ENCODE data around the gene SLC26A5.
"Not testable (repeated sequence)": the region's sequence is repeated elsewhere in the genome, so short reads cannot be mapped to it uniquely, and the experiment has no call there.

Gene SLC26A5

DNA sequence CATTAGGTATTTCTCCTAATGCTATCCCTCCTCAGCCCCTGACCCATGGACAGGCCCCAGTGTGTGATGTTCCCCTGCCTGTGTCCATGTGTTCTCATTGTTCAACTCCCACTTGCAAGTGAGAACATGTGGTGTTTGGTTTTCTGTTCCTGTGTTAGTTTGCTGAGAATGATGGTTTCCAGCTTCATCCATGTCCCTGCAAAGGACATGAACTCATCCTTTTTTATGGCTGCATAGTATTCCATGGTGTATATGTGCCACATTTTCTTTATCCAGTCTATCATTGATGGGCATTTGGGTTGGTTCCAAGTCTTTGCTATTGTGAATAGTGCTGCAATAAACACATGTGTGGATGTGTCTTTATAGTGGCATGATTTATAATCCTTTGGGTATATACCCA is 46.3 kb downstream of the SLC26A5 start:
- not testable (repeated sequence) for DNase-seq (ENCODE audit: low spot score)

DNA sequence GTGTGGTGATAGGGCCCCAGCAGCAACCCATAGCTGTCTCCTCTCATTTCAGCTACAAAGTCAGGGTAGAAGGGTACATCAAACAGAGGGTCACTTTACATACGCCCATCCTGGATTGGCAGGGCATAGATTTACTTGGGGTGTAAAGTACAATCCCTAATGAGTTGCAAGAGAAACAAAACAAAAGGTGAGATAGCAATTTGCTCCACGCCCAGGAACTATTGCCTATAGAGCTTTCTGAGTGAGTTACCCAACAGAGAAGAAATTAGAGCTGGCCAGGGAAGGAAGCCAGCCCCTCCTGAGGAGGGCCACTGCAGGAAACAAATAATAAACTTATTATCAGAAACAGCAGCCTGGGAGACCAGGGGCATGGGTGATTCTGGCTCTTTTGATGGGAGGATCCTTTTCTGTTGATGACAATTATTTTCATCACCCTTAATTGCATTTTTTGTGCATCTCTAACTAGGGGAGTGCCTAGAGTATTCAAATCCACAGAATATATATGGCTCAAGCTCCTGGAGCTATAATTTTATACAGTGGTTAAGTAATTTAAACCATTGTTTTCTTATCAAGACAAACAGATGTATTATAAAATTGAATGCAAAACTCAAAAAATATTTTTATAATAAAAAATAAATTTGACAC is 47.4 kb downstream of the SLC26A5 start:
- no peak for DNase-seq (ENCODE audit: low spot score)

DNA sequence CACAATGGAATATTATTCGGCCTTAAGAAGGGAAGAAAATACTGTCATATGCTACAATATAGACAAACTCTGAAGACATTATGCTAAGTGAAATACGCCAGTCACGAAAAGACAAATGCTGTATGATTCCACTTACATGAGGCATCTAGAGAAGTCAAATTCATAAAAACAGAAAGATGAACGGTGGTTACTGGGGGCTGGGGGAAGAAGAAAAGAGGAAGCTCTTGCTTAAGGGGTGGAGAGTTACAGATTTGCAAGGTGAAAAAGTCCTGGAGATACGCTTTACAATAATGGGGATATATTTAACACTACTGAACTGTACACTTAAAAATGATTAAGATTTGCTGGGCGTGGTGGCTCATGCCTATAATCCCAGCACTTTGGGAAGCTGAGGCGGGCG is 49.5 kb downstream of the SLC26A5 start:
- no peak for DNase-seq (ENCODE audit: low spot score)

DNA sequence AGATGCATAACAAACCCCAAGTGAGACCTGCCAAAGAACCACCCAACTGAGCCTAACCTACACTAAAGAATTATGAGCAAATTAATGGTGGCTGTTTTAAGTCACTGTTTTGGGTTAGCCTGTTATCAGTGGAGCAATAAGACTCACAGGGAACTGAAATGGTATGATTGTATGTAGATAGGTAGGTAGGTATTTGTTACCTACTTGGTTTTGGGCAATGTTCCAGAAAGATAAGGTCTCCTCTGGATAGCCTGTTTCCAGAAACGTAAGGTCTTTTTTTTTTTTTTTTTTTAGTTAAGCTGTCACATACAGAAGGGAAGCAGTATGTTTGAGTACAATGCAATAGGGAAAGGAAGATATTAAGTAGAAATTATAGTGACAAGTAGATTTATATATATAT is 50.9 kb downstream of the SLC26A5 start:
- no peak for DNase-seq (ENCODE audit: low spot score)

DNA sequence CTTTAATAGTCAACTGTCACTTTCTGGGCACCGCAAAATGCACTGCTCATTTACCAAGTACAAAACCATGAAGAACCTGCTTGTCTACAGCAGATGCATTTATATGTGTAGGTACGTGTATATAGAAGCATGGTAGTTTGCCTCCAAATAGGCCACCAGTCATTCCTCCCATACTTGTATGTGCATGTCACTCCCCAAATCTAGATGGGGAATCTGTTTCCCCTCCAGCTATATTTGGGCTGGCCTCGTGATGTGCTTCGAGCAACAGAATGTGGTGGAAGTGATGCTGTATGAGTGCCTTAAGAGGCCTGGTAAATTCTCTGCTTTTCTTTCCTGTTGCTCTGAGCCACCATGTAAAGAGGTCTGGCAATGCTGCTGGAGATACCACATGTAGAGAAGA is 51.4 kb downstream of the SLC26A5 start:
- DNase-seq (ENCODE audit: low spot score), result no peak

DNA sequence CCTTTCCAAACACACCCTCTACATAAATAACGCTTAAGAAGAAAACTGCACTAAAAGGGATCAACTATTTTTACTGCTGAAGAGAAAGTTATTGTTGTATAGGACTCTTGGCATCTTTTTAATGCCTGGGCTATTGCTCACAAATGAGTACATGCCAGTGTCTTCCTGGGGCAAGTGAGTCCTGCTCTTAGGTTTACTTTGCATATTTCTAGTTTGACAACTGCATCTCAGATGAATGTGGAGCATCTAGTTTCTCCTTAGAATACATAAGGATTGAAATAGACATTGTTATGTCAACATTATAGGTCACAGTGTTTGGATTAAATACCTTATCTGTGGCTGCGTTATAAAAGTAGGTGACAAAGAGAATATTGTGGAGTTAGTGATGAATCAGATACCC is 54.0 kb downstream of the SLC26A5 start:
- no peak for DNase-seq (ENCODE audit: low spot score)

DNA sequence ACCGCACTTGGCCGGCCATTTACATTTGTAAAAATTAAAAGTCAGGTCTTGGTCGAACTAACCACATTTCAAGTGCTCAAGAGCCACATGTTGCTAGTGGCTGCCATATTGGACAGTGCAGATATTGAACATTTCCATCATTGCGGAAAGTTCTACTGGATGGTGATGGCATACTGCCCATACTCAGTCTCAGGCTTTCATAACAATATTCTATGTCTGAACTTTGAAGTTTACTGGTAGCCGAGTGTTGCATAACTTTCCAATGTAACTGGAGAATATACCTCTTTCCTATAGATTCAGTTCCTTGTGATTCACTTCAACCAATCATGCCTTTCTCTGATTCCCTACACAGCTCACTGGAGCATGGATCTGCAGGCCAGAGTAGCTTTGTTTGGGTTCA is 54.9 kb downstream of the SLC26A5 start:
- no peak for DNase-seq (ENCODE audit: low spot score)

DNA sequence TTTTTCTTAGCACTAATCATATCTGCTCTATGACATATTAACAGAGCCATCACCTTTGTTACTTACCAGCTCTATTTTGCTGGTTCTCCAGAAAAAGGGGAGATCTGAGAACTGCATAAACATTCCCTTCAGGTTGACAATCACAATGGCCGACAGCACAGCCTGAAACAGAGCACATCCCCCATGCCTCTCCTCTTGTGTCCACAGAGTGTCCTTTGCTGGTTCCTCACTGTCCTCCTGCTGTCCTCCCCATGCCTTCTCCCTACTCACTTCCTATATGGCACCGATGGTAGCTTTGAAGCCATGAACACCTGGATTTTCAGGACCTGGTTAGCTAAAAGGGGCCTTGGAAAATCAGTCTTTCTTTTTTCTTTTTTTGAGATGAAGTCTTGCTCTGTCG is 56.7 kb downstream of the SLC26A5 start:
- DNase-seq (ENCODE audit: low spot score), result no peak

DNA sequence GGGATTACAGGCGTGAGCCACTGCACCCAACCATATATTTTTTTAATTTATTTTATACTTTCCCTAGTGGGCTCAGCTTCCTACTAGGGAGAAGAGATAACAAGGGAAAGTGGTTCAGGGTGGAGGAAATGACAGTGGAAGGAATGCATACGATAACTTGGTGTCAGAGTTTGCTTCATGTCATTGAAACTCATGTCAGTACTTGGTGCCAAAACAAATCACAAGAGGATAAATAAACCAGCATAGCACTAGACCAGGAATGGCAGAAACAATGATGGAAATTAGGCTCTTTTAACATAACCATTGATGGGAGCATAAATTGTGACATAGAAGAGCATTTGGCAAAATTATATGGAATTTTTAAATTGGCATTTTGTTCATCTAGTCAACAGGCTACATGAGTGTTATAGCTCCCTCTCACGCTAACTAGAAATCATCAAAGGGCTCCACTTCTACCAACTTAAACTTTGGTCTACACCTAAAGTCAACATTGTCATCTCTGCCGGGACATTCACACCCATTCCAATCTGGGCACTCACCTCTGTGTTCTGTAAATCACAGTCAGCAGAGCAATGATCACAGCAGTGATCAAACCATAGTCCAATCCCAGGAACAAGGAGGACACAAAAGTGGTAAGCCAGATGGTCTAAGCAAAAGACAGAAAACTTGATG is 57.4 kb downstream of the SLC26A5 start:
- peak; percentile 20 for DNase-seq (ENCODE audit: low spot score)

DNA sequence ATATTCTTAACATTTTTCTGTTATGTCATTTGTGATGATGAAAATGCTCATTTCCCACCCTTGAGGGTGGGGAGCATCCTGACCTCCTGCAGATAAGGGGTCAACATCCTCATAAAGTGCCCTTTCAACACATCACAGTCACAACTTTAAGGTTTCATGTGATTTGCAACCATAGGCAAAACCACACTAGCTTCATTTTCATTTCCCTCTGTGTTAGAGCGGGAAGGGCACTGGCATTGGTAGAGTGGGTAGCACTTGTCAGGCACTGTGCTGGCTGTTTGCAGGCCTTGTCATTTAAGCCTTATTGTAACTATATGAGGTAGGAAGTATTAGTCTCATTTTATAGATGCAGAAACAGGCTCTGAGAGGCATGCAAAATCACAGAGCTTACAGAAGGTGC is 58.8 kb downstream of the SLC26A5 start:
- DNase-seq (ENCODE audit: low spot score), result no peak

DNA sequence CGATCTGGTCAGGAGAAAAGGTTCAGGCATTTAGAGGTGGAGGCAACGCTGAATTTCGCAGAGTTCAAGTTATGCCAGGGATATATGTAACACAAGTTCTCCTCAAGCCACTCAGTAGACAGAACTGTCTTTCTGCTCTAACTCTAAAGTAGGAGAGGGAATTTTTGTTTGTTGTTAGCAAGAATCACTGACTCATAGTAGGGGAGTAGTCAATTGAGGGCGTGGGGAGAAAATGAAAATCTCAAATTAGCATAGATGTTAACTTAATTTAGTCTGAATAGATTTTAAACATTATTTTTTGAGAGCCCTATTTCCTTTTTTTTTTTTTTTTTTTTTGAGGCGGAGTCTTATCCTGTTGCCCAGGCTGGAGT is 64.0 kb downstream of the SLC26A5 start:
- no peak for DNase-seq (ENCODE audit: low spot score)

DNA sequence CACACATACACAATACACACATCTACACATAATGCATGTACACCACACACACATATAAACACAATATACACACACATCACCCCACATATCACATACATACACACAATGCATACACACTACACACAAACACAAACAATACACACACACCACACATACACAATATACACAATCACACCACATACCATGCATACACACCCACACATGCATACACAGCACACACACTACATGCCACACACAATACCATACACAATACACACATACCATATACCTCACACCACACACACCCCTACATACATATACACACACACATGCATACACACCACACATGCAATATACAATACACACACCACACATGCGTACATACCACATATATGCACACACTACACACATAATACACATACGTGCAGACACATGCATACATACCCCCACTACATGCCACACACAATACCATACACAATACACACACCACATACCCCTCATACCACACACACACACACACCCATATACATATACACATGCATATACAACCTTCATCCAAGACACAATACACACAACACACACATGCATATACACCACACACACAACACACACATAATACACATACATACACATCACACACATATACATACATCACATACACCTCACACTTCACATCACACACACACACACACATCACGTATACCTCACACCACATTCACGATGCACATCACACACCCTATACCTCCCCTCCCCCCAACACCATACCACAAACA is 64.6 kb downstream of the SLC26A5 start:
- no peak for DNase-seq (ENCODE audit: low spot score)

DNA sequence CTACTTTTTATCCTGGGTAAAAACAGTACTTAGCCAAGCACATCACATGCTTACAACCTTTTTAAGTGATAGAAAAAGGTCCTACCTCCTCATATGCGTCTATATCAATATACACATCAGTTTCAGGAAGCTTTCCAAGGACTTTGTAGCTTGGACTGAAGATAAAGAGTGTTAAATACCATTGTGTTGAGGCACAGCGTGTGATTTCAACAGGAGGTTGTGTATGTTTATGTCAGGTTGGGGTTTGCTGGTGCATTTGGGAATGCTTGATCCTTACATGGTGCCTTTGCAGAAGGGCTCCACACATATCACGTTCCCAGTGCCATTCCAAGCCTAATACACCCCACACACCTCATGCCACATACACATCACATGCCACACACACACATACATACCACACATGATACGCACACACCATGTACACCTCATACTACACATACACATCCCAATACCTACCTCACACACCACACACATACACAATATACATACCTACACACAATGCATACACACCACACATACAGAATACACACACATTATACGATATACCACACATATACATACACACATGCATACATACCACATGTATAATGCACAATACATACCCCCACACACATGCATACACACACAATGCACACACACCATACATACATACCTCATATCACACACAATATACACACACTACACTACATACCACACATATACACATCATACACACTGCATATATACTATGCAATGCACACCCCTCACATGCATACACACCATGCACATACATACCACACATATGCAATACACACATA is 65.4 kb downstream of the SLC26A5 start:
- DNase-seq (ENCODE audit: low spot score), result no peak

DNA sequence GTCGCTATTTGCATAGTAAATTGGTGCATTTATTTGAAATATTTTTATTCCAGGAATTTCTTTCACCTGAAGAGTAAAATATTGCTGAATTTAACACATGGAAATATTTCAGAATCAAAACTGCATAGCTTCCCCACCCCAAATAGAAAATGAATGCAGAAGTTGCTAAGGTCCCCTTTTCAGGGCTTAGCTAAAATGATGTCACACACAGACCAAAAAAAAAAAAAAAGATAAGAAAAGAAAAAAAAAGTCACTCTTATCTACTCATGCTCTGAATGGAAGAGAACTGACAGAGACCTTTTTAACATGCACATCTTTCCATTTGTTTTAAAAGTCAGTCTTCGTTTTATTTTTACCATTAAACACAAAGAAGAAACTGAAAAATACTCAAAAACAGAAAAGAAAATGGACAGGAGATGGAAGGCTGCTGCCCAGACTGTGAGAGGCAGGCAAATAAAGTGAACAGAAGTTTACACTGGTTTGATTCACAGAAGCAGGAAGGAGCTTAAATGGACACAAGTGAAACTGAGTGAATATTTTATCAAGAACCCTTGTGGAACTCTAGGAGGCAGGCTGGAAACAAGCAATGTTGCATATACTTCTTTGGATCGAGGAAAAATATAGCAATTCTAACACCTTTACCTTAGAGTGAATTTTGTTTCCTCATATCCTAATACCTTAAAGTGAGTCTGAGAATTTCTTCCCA is 66.6 kb downstream of the SLC26A5 start:
- DNase-seq (ENCODE audit: low spot score), result no peak

DNA sequence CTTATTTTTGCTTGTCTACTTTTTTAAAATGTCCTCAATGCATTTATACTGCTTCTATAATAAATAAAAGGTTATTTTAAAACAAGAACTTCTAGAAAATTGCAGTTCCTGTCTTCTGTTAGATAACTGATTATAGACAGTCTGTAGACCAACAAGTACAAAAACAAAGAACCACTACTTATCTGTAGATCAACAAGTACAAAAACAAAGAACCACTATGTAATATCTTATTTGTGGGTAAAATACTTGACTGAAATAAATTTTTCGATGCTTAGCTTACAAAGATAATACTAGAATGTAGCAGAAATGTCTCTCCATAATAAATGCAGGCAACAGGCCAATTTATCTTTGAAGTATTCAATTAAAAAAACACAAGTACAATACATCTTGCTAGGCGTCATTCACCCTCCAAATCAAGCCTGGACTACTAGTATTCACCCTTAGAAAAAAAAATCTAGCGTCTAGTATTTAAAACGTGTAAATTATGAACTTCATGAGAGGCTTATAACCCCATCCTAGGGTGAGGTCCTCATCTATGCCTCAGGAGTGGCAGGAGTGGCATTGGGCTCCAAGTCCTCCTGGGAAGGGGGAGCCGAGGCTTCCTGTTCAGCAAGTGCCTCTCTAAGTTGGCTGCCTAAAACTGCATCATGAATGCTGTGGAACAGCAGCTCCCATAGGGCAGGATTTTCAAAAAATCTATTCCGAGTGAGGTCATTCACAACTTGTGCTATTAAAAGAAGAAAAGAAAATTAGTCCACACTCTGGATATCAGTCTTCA is 72.0 kb downstream of the SLC26A5 start:
- DNase-seq (ENCODE audit: low spot score), result no peak

DNA sequence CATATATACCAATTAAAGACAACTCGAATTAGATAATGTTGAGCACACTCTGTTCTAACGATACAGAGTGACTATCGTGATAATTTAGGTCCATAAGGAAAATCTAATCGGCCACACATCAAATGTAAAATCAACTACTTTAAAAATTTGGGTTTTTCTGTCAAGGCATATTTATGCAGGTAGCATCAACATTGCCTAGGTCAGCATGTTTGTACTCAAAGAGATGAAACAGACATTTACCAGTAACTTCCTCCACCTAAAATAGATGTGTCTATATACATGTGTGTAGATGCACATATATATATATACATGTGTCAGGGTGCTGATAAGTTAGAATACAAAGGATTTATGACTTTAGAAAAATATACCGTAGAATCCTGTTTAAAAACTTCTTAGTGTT is 76.6 kb downstream of the SLC26A5 start:
- DNase-seq (ENCODE audit: low spot score), result no peak

DNA sequence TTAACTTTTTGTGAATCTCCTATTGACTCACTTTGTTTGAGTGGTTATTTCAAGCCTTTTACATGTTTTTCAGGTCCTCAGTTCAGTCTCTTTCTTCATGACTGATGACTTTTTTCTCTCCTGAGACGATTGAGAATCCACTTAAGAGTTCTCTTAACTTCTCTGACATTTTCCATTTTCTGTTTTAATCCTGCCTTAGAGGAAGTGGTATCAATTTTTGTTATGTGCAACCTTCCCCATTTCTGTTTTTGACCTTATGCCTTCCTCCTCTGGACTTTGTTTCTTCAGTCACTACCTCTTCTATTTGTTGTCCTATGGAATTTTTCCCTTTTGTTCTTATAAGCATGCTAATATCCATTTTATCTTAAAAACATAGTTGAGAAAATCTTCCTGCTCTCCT is 96.2 kb downstream of the SLC26A5 start:
- DNase-seq (ENCODE audit: low spot score), result no peak

DNA sequence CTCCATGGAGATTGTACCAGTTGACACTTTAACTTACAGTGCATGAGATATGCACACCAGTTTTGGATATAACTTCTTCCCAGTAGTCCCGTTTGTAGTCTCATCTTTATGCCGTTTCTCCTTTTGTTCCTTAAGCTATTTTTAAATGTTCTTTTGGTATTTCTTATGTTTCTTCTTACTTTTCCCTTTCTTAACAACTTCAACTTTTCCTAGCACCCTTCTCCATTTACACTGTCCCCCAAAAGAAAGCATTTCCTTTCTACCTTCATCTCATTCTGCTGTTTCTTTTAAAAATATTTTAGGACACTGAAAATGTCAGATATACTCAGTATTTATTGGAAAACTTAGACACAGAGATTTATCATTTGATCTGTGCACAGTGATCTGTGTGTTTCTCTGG is 97.0 kb downstream of the SLC26A5 start:
- no peak for DNase-seq (ENCODE audit: low spot score)

DNA sequence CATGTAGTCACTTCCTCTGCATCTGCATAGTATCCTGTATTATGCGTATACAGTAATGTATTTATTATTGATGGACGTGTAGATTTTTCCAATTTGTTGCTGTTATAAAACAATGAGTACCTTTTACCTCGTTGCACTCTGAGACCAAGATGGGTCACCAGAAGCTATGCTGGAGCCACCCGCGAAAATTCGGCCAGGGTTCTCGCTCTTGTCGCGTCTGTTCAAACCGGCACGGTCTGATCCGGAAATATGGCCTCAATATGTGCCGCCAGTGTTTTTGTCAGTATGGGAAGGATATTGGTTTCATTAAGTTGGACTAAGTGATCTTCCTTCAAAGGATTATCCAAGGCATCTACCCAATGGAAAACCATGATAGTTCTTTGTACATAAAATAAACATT is 97.6 kb downstream of the SLC26A5 start:
- DNase-seq (ENCODE audit: low spot score), result no peak

DNA sequence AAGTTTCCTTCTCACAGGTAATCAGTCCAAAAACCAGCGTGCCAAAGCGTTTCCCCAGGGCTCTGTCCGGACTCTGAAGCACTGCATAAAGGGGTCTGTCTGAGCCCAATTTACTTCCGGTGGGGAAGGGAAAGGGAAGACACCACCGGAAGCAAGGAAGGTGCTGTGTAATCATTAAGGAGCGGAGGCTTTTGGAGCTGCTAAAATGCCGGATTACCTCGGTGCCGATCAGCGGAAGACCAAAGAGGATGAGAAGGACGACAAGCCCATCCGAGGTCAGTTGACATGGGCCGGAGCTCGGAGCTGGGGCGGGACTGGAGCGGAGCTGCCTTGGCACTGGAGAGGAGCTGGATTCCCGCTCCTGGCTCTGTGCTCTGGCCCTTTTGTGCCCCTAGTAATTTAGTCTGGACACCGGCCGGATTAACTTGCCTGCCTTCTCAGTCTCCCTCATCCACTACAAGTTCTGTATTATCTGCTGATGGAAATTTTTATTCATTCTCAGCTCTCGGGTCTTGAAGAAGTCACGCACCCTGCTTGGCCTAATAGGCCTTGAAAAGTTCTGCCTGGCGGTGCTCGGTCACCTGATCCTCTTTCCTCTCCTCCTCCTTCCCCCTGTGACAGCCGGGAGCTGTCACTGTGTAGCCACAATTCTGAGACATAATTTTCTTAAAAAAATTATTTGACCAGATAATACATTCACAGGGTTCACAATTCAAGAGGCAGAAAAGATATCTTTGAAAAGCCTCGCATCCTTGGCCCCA is 98.3 kb downstream of the SLC26A5 start, which contains the start of gene PSMC2:
TSS of gene PSMC2 (plus strand) at position 137 of the 761 bp plus-strand sequence. CDS start at position 206, 69 bp downstream.
- peak; percentile 72 for DNase-seq (ENCODE audit: low spot score)

Measured in HuH-7 (cell line).